Measurements from ENCODE around the gene FAM180A.

The FAM180A gene

DNA sequence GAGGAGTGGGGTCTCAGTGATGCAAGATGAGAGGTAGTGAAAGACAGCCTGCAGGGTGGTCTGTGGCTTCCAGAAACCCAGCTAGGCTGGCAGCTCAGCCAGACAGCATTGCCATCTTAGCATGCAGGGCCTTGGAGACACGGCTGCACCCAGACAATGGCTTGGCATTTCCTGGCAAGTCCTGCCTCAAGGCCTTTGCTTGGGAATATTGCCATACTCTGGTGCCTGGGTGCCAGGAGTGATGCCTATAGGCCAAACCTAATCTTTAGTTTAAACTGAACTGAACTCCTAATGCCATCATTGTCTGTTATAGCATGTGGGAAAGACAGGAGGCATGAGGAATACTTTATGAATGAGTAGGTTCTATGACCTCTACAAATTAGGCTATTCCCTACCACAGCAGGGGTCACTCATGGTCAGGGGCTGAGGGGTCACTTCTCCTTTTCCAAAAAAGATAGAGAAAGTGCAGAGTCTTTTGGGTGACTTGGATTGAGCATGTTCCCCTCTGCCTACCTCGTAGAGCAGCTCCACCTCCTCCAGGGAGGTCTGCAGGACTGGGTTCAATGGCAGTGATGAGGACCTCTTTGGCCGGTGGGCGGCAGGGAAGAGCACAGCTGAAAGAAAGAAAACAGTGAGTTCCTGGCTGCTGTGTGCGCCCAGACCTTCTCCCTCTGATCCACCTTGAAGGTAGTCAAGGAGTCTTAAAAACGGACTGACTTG, 11.9 kb downstream of the FAM180A start:
- no peak for FAIRE-seq

DNA sequence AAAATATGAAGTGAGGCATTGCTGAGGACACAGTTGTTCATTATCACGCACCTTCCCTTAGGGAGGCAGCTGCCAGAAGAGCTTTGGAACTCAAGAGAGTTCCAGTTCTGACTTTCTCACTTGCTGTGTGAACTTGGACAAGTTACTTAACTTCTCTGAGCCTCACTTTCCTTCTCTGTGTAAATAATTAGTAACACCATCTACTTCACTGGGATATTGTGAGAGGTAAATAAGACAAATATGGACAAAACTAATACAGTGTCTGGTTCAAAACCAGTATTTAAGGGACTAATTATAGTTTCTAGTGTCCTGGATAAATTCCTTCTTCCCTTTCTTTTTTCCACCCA, 14.3 kb downstream of the FAM180A start:
- FAIRE-seq: no peak

DNA sequence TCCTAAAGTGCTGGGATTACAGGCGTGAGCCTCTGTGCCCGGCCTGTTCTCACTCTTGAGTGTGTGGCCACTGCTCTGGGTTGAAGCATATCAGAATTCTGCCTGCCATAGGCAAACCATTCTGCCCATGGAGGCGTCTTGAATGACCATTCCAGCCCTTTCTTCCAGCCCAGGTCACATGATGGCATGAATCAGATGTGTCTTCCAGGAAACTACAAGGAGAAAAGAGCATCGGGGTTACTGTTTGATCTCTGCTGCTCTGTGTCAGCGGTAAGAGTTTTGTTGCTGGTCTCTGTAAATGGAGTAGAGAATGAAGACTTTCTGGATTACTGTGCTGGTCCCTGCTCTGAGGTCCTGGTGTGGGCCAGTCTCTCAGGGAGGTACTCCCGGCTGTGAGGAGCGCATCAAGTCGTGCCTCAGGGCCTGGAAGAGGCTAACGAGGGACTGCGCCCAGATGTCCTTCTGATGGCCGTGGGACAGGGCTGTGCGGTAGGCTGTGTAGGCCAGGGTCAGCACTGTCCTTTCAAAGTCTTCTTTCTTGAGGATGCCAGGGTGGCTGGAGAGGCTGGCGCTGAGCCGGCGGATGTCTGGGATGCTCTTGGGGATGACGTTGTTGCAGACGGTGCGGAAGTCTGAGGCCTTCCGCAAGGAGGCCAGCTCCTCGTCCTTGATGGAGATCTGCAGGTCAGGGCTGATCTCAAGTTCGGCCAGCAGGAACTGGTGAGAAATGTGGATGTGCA, 14.8 kb downstream of the FAM180A start:
- no peak for FAIRE-seq

DNA sequence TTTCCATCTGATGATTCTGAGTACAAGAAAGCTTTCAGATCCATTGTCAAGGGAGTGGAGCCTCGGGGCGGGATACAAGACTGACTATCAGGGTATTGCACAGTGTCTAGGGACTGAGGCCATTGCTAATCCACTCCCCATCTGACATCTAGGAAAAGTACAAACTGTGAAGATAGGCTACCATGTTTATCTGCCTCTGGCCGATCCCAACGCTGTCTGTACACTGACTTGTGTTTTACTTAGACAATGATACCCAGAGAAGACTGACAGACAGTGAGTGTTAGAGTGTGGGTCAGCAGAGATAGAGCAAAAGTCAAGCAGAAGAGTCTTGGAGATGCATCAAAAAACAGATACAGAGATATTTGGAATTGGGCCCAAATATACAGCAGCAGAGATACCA, 17.5 kb downstream of the FAM180A start:
- no peak for FAIRE-seq

DNA sequence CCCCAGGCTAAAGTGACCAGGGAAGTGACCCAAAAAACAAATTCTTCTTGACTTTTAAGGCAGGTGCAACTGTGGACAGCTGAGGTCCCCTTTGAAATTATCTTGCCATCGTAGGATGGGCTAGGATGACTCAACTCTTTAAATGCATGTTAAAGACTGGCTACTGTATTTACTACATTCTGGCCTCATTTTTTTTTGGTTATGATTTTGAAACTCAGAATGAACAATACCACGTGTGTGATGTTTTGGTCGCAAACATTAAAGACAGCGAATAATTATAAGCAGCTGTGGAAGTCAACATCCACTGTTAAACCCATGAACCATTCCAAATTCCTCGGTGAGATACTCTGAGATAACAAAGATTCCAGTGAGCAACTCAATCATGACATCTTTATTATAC, 19.4 kb downstream of the FAM180A start:
- FAIRE-seq: no peak

DNA sequence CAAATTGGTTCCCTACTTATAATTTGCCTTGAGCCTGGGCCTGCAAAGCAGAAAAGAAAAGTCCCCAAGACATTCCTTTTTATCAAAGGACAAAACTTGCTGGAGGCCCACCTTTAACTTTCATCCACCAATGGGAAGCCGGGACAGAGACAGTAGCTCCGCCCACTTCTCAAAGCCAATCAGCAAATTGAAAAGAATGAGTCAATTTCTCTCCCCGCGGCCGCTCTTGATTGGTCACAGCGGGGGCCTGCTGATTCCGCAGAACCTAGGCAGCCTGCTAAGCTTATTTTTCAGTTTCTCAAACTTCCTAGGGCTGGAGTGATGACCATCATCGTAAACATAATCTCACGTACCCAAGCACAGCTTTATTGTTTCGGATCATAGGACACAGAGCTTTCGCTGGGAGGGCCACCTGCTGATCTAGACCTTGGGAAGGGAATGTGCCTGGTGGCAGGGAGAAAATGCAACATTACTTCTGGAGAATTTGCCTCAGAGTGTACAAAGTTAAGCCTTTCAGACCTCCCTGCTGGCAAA, 20.4 kb downstream of the FAM180A start, which contains the start of gene SLC13A4:
SLC13A4 (minus strand) TSS at position 51 of the 534 bp plus-strand sequence. CDS start 690 bp downstream, outside the sequence.
- no peak for FAIRE-seq

DNA sequence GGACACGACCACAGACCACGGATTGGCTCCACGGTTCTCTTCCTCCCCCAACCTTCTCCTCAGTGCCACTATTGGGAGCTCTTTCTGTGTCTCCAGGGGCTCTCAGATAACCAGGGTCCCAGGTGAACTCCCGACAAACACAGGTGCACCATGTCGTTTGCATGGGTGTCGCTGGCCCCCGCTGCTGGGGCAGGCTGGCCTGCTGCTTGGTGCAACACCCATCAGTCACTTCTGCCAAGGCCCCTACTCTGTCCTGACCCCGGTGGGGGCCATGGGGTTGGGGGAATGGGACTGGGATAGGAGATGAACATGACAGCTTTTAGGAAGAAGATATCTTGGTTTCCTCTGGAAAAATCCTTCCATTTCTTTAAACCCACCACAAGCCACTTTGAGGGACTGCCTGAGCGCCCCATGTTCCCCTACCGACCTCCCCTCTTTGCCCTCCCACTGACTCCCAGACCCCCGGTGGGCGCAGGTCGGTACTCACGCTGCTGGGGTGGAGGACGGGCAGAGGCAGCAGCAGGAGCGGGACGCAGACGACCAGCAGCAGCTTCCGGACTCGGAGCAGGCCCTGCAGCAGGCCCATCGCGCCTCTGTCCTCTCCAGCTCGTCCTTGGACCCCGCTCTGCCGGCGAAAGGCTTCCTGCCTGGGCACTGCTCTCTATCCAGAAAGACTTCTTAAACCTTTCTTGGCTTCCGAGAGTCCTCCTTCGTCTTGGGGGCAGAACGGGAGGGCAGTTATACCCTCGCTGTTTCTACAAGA, 21.5 kb downstream of the FAM180A start:
- no peak for FAIRE-seq

DNA sequence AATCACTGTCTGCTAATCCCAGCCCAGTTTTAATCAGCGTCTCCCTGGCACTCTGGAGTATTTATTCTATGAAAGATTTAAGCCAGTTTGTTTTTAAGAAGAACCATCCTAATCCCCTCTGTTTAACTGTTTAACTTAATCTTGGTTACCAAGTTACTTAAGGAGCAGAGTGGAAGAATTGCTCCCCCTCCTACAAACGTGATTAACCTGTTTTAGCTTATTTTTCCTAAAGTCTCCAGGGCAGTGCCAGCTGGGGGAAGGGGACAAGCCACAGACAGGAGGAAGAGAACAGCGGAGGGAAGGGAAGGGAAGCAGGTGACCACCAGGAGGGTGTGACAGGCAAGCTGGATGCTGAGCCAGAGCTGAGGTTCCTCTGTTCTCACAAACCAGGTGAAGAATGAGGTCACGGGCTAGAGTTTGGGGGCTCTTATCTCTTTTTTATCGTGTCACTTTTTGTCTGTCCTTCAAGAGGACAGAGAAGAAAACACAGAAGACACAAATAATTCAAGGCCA, 22.3 kb downstream of the FAM180A start:
- no peak for FAIRE-seq

DNA sequence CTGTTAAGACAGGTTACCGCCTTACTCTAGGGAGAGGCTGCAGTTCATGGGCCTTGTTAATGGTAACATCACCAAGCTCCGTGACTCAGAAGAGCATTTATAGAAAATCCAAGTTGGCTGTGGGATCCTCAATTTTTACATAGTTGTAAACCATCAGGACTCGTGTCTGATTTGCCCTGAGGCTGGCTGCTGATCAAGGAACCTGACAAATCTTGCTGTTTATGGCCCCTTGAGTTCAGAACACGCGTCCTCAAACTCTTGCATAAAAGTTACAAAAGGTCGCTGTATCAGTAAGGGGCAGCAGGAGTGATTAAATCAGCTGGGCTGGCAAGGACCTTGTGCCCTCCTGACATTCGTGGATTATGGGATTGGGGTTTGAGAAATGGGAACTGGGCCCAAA, 25.2 kb downstream of the FAM180A start:
- no peak for FAIRE-seq

DNA sequence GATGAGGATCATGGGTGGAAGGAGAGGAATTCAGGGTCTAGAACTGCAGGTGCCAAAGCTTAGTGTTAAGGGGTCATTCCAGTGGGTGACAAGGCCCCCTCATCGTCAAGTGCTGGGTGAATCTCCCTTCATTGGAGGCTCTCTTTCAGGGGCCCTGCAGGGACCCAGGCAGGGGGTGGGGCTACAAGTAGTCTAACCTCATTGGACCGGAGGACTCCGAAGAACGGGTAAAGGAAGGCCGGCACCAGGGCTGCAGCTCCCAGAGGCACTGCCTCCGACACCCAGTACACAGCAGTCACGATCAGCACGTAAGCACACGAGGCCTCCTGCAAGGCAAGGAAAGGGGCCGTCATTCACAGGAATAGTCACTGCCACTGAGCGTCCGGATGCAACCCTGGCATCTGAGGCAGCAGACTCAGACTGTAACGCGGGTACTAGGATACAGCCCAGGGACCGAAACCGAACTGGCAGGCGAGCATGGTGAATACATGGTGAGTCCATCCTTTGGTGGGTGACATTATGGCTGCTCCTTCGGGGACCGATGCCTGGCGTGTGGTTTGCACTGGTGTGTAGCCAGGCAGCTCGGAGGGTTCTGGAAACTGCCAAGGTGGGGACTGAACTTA, 27.3 kb downstream of the FAM180A start:
- FAIRE-seq: no peak

DNA sequence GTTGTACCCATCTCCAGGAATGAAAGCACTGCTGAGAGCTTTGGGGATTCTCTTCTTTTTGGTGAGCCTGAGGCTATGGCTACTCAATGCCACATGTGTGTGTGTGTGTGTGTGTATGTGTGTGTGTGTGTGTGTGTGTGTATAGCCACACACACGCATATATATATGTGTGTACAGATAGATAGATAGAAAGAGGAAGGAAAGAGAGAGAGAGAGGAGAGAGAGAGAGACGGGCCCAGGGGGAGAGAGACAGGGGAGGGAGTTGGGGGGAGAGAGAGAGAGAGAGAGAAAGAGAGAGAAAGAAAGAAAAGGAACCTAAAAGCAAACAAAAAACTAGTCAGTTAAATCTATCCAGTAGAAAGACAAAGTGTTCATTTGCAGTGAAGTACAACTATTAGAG, 28.9 kb downstream of the FAM180A start:
- no peak for FAIRE-seq

DNA sequence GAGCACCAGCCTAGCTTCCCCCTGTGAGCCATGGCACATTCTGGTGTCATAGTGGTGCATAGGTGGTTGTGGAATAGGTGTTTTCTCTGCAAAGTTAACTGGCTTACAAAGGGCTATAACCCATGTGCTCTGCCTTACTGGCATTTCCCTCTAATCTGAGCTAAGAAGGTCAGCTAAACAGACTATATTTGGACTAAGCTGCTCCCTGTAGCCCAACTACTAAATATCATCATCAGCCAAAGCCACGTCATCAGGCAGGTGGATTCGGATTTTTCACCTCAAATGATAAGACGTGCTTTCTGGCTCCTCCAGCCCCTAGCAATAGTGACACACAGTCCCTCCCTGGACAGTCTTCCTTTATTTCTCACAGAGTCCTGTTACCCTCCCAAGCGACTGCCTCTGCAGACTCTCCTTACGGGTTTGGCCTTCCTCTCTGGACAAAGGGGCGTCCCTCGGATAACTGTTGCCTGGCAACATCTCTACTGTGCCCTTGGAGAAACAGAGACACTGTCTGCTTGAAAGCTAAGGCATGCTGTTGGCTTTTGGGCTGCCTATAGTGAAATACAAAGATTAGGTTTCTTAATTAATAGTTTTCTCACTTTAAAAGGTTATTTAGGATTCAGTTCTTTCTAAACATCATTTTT, 29.7 kb downstream of the FAM180A start:
- no peak for FAIRE-seq

DNA sequence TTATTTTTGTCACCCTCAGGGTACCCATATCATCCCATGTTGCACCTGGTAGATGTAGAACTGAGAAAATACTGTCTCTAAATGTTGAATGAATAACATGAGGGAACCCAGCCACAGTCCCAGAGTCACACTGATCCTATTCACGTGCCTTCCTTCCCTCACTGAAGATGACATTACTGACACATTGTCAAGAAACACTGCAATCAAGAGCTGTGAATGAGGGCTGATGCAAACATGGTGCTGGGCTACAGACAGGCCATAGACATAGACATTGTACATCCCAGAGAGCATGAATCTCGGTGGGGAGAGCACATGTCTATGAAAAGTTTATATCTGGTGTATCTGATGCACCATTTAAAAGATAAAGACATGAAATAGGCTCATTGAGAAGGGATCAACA, 30.4 kb downstream of the FAM180A start:
- no peak for FAIRE-seq

DNA sequence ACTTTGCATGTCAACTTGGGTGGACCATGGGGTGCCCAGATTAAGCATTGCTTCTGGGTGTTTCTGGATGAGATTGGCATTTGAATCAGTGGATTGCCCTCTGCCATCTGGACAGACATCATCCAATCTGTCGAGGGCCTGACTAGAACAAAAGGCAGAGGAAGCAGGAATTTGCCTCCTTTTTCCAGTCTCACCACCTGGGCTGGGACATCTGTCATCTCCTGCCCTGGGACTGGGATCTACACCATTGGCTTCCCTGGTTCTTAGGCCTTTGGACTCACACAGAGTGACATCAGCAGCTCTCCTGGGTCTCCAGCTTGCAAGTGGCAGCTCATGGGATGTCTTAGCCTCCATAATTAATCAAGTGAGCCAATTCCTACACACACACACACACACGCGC, 30.9 kb downstream of the FAM180A start:
- no peak for FAIRE-seq

DNA sequence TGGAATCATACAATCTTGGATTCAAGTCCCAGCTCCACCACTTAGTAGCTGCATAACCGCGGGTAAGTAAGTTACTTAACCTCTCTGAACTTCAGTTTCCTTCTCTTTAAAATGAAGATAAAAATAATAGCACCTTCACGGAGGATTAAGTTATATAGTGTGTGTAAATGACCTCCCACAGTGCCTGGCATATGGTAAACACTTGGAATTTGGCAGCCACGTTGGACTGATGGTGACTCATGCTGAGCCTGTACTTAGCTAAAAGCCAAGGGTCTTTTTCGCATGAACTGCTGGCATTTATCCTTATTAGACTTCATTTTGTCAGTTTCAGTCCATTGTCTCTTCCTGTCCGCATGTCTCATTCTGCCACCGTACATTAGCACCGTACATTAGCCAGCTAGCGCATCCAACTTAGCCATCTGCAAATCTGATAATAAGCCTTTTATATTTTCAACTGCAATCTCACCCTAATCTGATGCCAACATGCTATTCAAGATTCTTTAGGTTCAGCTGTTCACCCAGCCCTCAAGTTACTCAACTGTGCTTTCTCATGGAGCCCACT, 31.9 kb downstream of the FAM180A start:
- FAIRE-seq: no peak

DNA sequence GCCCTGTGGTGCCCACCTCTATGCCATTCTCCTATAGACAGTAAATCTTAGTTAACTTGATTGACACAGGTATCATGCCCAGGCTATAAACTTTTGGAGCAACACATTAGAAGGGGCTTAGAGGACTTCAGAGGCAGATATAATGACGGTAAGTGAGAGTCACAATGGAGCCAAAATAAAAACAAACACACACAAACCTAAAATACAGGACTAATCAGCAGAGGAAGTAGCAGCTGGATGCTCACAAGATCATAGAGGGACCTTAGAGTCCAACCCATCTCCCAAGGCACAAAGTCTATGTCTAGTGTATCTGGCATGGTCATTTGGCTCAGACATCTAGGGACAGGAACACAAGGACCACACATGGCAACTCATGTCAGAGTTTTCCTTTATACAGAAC, 32.9 kb downstream of the FAM180A start:
- FAIRE-seq: no peak

DNA sequence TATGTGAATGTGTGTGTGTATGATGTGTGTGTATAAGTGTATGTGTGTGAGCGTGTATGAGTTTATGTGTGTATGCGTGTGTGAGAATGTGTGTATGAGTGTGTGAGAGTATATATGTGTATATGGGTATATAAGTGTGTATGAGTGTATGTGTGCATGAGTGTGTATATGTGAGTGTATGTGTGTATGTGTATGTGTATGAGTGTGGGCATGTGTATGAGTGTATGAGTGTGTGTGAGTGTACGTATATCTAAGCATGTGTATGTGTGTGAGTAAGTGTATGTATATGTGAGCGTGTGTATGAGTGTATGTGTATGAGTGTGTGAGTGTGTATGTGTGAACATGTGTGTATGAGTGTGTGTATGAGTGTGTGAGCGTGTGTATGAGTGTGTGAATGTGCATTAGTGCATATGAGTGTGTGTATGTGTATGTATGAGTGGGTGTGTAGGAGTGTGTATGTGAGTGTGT, 33.5 kb downstream of the FAM180A start:
- FAIRE-seq: no peak

DNA sequence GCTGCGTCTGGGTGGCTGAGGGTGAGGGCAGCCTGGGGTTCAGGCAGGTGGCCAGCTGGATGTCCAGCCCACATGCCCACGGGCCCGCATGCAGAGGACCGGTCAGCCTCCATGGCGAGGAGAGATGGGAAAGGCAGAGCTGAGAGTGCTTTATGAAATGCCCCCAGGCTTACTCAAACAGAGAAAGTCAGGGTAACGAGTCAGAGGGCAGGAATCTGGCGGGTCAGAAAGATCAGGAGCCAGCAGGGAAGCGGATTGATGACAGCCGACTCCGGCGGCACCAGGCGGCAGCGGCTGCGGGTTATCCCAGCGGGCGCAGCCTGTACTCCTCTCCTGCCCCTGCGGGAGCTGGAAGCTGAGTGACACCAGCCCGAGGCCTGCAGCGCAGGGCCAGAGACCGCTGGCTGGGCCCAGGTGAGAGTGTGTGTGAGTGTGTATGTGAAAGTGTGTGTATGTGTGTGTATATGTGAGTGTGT, 34.0 kb downstream of the FAM180A start:
- no peak for FAIRE-seq

DNA sequence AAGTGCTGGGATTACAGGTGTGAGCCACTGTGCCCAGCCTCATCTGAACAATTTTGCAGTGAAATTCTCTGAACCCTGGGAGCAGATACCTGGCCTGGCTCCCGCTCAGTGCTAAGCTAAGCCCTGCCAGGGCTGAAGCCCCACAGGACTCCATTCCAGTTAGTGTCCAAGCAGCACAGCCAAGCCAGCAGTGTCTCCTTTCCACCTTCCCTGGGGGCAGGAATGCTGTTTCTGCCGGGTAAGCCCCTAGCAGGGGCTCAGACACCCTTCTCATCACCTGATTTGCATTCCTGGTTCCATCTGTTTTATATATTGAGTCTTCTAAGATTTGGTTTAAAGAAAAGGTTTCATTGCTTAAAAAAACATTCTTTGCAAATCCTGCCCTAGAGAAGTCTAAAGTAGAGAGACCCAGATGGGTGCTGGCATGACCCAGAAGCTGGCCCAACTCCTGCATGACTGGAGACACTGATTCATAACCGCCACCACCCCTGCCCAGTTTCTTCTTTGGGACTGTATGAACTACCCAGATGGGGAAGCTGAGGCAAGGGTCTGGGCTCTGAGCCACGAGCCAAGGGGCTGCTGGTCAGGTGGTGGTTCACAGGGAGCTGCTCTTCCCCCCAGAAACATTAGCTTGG, 34.7 kb downstream of the FAM180A start:
- FAIRE-seq: no peak

DNA sequence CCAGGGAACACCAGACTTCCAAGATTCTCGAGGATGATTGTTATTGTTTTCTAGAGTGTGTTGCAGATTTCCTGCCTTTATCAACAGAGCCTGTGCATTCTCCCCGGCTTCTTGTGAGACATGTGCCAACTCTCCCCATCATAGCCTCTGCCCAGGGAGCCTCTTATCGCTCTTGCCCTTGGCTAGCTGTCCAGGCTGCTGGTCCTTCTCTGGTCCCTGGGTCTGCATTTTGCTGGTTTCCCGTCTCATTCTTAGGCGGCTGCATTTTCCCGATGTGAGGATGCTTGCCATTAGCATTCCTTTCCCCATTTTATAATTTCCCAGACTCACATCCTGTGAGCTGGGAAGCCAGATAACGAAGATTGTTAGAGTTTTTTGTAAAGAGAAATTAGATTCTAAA, 35.8 kb downstream of the FAM180A start:
- FAIRE-seq: no peak

DNA sequence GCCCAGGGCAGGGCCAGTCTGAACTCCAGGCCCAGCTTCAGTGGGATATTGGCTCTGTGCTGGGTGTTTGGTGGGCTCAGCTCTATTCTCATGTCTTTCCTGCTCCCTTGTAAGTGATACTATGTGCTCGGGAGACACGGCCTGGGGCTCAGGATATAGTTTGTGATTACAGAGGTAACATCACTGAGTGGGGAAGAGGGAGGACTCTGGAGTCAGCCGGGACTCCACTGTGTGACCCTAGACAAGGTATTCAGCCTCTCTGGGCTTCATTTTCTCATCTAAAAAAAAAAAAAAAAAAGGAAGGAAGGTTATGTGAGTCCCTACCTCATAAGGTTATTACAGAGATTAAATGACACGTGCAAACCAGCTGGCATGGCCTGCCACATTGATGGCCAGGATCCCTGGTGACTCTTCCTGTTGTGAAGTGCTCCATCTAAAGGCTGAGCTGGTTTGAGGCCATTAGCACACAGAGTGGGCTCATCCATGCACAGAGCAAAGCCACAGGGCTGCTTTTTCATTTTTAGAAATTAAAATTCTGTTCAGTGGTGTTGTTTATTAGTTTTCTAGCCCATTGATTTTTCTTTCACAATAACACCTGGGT, 36.3 kb downstream of the FAM180A start:
- no peak for FAIRE-seq

All from G401.6 (cell line).